ENCODE results near the gene AEBP2. TPM values are rescaled to one million over a fixed set of nuclear protein-coding genes. Genes with fewer than 3 reads are reported as not detected.

Gene AEBP2
- total RNA-seq, 3 donors from 2014 or later (not counting 1 experiment from before 2014, with no cell fraction given) = 57.1 to 79.5 (median 61.8) TPM

DNA sequence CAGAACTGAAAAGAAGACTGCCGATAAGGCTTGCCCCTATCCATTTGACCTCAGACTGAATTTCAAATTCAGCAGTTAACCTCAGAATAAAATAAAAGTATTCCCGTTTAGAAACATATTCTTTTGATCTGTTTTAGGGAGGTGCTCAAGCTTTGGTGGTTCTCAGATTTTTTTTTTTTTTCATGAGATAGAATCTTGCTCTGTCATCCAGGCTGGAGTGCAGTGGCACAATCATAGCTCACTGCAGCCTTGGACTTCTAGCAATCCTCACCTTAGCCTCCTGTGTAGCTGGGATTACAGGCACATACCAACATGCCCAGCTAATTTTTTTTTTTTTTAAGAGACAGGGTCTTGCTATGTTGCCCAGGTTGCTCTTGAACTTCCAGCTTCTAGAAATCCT, 15.5 kb downstream of the AEBP2 start:
- H3K9me3 Mint-ChIP-seq = no peaks in the 10 kb centered on the region
- intact Hi-C loops (cut with micrococcal nuclease) = no loop called here
- TF ChIP-seq, protein P1, sequence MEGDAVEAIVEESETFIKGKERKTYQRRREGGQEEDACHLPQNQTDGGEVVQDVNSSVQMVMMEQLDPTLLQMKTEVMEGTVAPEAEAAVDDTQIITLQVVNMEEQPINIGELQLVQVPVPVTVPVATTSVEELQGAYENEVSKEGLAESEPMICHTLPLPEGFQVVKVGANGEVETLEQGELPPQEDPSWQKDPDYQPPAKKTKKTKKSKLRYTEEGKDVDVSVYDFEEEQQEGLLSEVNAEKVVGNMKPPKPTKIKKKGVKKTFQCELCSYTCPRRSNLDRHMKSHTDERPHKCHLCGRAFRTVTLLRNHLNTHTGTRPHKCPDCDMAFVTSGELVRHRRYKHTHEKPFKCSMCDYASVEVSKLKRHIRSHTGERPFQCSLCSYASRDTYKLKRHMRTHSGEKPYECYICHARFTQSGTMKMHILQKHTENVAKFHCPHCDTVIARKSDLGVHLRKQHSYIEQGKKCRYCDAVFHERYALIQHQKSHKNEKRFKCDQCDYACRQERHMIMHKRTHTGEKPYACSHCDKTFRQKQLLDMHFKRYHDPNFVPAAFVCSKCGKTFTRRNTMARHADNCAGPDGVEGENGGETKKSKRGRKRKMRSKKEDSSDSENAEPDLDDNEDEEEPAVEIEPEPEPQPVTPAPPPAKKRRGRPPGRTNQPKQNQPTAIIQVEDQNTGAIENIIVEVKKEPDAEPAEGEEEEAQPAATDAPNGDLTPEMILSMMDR (IDR thresholded peaks at IDR 0.05) = no peak
- Histone ChIP-seq H3K4me1 (ENCODE audit: control insufficient read depth, insufficient read depth, low read length) (peaks cover 18% of the 10 kb centered on the region), H3K9me3 (ENCODE audit: control insufficient read depth, insufficient read depth, low read length) (no peaks in the 10 kb centered on the region), H3K4me3 (ENCODE audit: low read length) (no peak overlapping the region), H3K36me3 (ENCODE audit: control insufficient read depth, insufficient read depth, low read length) (peaks cover 2% of the 10 kb centered on the region), H3K27me3 (ENCODE audit: control insufficient read depth, insufficient read depth, low read length) (no peaks in the 10 kb centered on the region), H3K27ac (ENCODE audit: low read length) (no peak overlapping the region)
- H3K4me3 Mint-ChIP-seq = no peak overlapping the region
- peaks cover 66 to 73% of the 10 kb centered on the region in 2 donors for H3K4me1 Mint-ChIP-seq
- ATAC-seq = no peak
- H3K27me3 Mint-ChIP-seq (ENCODE audit: low read depth in 2 of 2) = no peaks in the 10 kb centered on the region
- 63% methylated on average over 1 of the region's 2 CpGs for WGBS (ENCODE audit: insufficient coverage)
- H3K36me3 Mint-ChIP-seq = no peaks in the 10 kb centered on the region
- H3K27ac Mint-ChIP-seq = peak overlapping the region in 1 of 2 donors; percentile 24
- DNase-seq = no peak

DNA sequence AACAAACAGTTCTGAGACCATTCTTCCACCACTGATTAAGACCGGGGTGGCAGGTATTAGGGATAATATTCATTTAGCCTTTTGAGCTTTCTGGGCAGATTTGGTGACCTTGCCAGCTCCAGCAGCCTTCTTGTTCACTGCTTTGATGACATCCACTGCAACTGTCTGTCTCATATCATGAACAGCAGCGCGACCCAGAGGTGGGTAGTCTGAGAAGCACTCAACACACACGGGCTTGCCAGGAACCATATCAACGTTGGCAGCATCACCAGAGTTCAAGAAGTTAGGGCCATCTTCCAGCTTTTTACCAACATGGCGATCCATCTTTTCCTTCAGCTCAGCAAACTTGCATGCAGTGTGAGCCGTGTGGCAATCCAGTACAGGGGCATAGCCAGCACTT, 16.9 kb downstream of the AEBP2 start:
- Mint-ChIP-seq H3K4me1 (peaks cover 54 to 60% of the 10 kb centered on the region in 2 donors), H3K9me3 (no peaks in the 10 kb centered on the region), H3K4me3 (no peak overlapping the region), H3K36me3 (no peaks in the 10 kb centered on the region), H3K27me3 (ENCODE audit: low read depth in 2 of 2) (no peaks in the 10 kb centered on the region), H3K27ac (peak overlapping the region in 1 of 2 donors; percentile 24)
- H3K27ac ChIP-seq (ENCODE audit: low read length) = no peak overlapping the region
- H3K9me3 ChIP-seq (ENCODE audit: control insufficient read depth, insufficient read depth, low read length) = no peaks in the 10 kb centered on the region
- peaks cover 16% of the 10 kb centered on the region for H3K4me1 ChIP-seq (ENCODE audit: control insufficient read depth, insufficient read depth, low read length)
- TF ChIP-seq, protein P1 (IDR thresholded peaks at IDR 0.05) = no peak
- peaks cover 2% of the 10 kb centered on the region for H3K36me3 ChIP-seq (ENCODE audit: control insufficient read depth, insufficient read depth, low read length)
- H3K4me3 ChIP-seq (ENCODE audit: low read length) = no peak overlapping the region
- intact Hi-C loops (cut with micrococcal nuclease) = no loop called here
- WGBS (ENCODE audit: insufficient coverage) = 95% methylated on average over 7 of the region's 7 CpGs
- no peaks in the 10 kb centered on the region for H3K27me3 ChIP-seq (ENCODE audit: control insufficient read depth, insufficient read depth, low read length)
- DNase-seq (no peak), ATAC-seq (no peak)

DNA sequence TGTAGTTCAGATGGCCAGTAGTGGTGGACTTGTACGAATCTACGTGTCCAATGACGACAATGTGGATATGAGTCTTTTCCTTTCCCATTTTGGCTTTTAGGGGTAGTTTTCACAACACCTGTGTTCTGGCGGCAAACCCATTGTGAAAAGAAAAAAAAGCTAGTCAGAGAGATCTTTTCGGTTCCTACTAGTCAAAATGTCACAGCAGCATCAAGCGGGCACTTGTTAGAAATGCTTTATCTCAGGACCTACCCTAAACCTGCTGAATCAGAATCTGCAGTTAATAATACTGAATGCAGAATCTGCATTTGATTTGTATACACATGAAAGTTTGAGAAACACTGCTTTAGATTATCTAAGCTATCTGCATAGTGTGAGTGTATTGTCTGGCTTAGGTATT, 18.3 kb downstream of the AEBP2 start:
- Histone ChIP-seq H3K4me1 (ENCODE audit: control insufficient read depth, insufficient read depth, low read length) (peaks cover 11% of the 10 kb centered on the region), H3K27ac (ENCODE audit: low read length) (no peak overlapping the region), H3K4me3 (ENCODE audit: low read length) (no peak overlapping the region), H3K27me3 (ENCODE audit: control insufficient read depth, insufficient read depth, low read length) (no peaks in the 10 kb centered on the region), H3K9me3 (ENCODE audit: control insufficient read depth, insufficient read depth, low read length) (no peaks in the 10 kb centered on the region), H3K36me3 (ENCODE audit: control insufficient read depth, insufficient read depth, low read length) (peaks cover 2% of the 10 kb centered on the region)
- Mint-ChIP-seq H3K27me3 (ENCODE audit: low read depth in 2 of 2) (no peaks in the 10 kb centered on the region), H3K4me1 (peaks cover 51 to 58% of the 10 kb centered on the region in 2 donors), H3K27ac (peak overlapping the region; percentile 69 to 74), H3K36me3 (no peaks in the 10 kb centered on the region), H3K9me3 (no peaks in the 10 kb centered on the region), H3K4me3 (no peak overlapping the region)
- ATAC-seq (peak in 1 of 3 donors; percentile 10), DNase-seq (no peak)
- 91% methylated on average over 6 of the region's 6 CpGs for WGBS (ENCODE audit: insufficient coverage)
- intact Hi-C loops (cut with micrococcal nuclease) = no loop called here
- TF ChIP-seq, protein P1 (IDR thresholded peaks at IDR 0.05) = no peak

DNA sequence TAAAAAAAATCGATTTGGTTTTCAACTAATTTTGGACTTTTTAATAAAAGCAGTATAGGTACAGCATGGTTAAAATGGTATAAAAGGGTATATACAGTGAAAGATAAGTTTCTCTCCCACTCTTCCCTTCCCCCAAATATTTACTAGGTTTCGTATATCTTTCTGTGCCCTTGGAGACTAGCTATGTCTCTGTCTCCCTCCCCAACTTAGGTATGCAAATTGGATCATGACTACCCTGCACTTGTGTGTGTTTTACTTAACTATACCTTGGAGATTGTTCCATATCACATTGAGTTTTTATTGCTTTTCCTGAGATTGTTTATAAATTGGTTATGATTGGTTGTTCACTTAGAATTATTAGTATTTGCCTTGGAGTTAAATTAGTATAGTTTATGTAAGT, 19.4 kb downstream of the AEBP2 start:
- intact Hi-C loops (cut with micrococcal nuclease) = no loop called here
- no peak overlapping the region for H3K4me3 Mint-ChIP-seq
- H3K27me3 Mint-ChIP-seq (ENCODE audit: low read depth in 2 of 2) = no peaks in the 10 kb centered on the region
- peaks cover 9% of the 10 kb centered on the region for H3K36me3 ChIP-seq (ENCODE audit: control insufficient read depth, insufficient read depth, low read length)
- peaks cover 50 to 62% of the 10 kb centered on the region in 2 donors for H3K4me1 Mint-ChIP-seq
- H3K27ac Mint-ChIP-seq = peak overlapping the region; percentile 57 to 74
- no peaks in the 10 kb centered on the region for H3K36me3 Mint-ChIP-seq
- no peak overlapping the region for H3K27ac ChIP-seq (ENCODE audit: low read length)
- no peak for DNase-seq
- H3K9me3 ChIP-seq (ENCODE audit: control insufficient read depth, insufficient read depth, low read length) = no peaks in the 10 kb centered on the region
- peaks cover 6% of the 10 kb centered on the region for H3K4me1 ChIP-seq (ENCODE audit: control insufficient read depth, insufficient read depth, low read length)
- no peak overlapping the region for H3K4me3 ChIP-seq (ENCODE audit: low read length)
- no peaks in the 10 kb centered on the region for H3K9me3 Mint-ChIP-seq
- ATAC-seq = no peak
- no peaks in the 10 kb centered on the region for H3K27me3 ChIP-seq (ENCODE audit: control insufficient read depth, insufficient read depth, low read length)
- TF ChIP-seq, protein P1 (IDR thresholded peaks at IDR 0.05) = no peak
- 63% methylated on average over 1 of the region's 2 CpGs for WGBS (ENCODE audit: insufficient coverage)

Measured in natural killer cell (primary cell).